Caco-2 (cell line): ENCODE measurements around the gene INHBB. TPM values are rescaled to one million over a fixed set of nuclear protein-coding genes. Genes with fewer than 3 reads are reported as not detected.

Source experiments
- BruUV-seq: library from RNA; stranded (reverse); fragments of 400-500 nt; replicated peaks from 2 replicates; lab custom pipeline; 2021; lab: Mats Ljungman, UMichigan
- CTCF ChIA-PET: fragments of 300-600 bp; sonication (Branson Sonifier 250); formaldehyde crosslinking; loops from one replicate; lab custom pipeline; 2022; ENCODE audit warnings: antibody characterized with exemption; lab: Charles Lee
- POLR2A ChIA-PET: fragments of 300-600 bp; sonication (Branson Sonifier 250); formaldehyde crosslinking; loops from one replicate; lab custom pipeline; 2022; ENCODE audit warnings: antibody characterized with exemption; lab: Charles Lee
- DNase-seq, 2 experiments: peaks; one replicate each; pipeline versions ENCODE4 v3.0.0 to v3.0.0-alpha.2; 2020 to 2022
- H3K27me3 ChIP-seq: replicated peaks from 2 replicates; pipeline ENCODE4 v1.6.0; 2011; ENCODE audit warnings: low read length; ENCODE audit not compliant: control insufficient read depth, insufficient read depth
- H3K36me3 ChIP-seq: 2 replicates; pipeline ENCODE4 v1.5.1; 2011; ENCODE audit warnings: low read length; ENCODE audit not compliant: control insufficient read depth, insufficient read depth
- H3K4me1 ChIP-seq: fragments of 250-450 bp; sonication (Bioruptor Pico); 2 replicates; pipeline ENCODE4 v1.5.1; 2020; ENCODE audit warnings: mild to moderate bottlenecking
- H3K4me3 ChIP-seq: 2 replicates; pipeline ENCODE4 v1.5.1; 2011; ENCODE audit warnings: low read depth, mild to moderate bottlenecking, control low read depth, low read length
- H3K9me3 ChIP-seq: fragments of 250-450 bp; sonication (Bioruptor Pico); 2 replicates; pipeline ENCODE4 v1.5.1; 2020; ENCODE audit warnings: mild to moderate bottlenecking, moderate library complexity
- H3K27ac Mint-ChIP-seq: one replicate; pipeline ENCODE4 v1.8.0; 2022; ENCODE audit warnings: mixed read lengths; ENCODE audit not compliant: unreplicated experiment
- H3K27me3 Mint-ChIP-seq: one replicate; pipeline ENCODE4 v1.8.0; 2022; ENCODE audit warnings: mixed read lengths; ENCODE audit not compliant: insufficient read depth, unreplicated experiment
- H3K36me3 Mint-ChIP-seq: one replicate; pipeline ENCODE4 v1.8.0; 2022; ENCODE audit warnings: mild to moderate bottlenecking, mixed read lengths; ENCODE audit not compliant: insufficient read depth, unreplicated experiment
- H3K4me1 Mint-ChIP-seq: one replicate; pipeline ENCODE4 v1.8.0; 2022; ENCODE audit warnings: low read depth, mixed read lengths; ENCODE audit not compliant: unreplicated experiment
- H3K4me3 Mint-ChIP-seq: one replicate; pipeline ENCODE4 v1.8.0; 2022; ENCODE audit warnings: mild to moderate bottlenecking, moderate library complexity, mixed read lengths; ENCODE audit not compliant: unreplicated experiment
- H3K9me3 Mint-ChIP-seq: one replicate; pipeline ENCODE4 v1.8.0; 2022; ENCODE audit warnings: mixed read lengths; ENCODE audit not compliant: unreplicated experiment
- CTCF ChIP-seq, 2 experiments: fragments of 200-600 bp in 1 of 2; IDR thresholded peaks; 1 replicate in 1 of 2; 2 replicates in 1 of 2; pipeline versions ENCODE4 v1.5.1 to v1.8.0; 2011 to 2022; ENCODE audit warnings: antibody characterized with exemption in 1 of 2, control low read depth in 1 of 2, inconsistent platforms in 1 of 2, low read depth in 1 of 2, low read length in 1 of 2, mild to moderate bottlenecking in 1 of 2, moderate library complexity in 1 of 2; ENCODE audit not compliant: insufficient read depth in 1 of 2, severe bottlenecking in 1 of 2, unreplicated experiment in 1 of 2
- intact Hi-C: fragments of 100-400 bp; cut with micrococcal nuclease; formaldehyde crosslinking; loops from one replicate; pipeline ENCODE4 v1.10.0; 2022; ENCODE audit not compliant: unreplicated experiment
- total RNA-seq: library from RNA; stranded (reverse); gene quantifications from 2 replicates; pipeline ENCODE4 v1.2.3, GENCODE V29; 2022

INHBB gene
- total RNA-seq, 1 experiment from 2014 or later, result 28.9 TPM

- no peaks in the 10 kb centered on the region for H3K27me3 ChIP-seq
- no peak for DNase-seq
- H3K4me1 Mint-ChIP-seq, result no peaks in the 10 kb centered on the region
- no peaks in the 10 kb centered on the region for H3K9me3 Mint-ChIP-seq
- no peak overlapping the region for H3K4me3 Mint-ChIP-seq
- no peak for TF ChIP-seq CTCF (IDR thresholded peaks at IDR 0.05; ENCODE audit: insufficient read depth in 1 of 2, low read depth in 1 of 2, low read length in 1 of 2, severe bottlenecking in 1 of 2, unreplicated experiment in 1 of 2)
- ChIA-PET POLR2A (interaction anchor here (0.6 kb wide), 1 partner anchor 16 kb away, joined by 4 read pairs; no protein-coding TSS in a partner anchor), CTCF (no interaction called here)
- H3K4me3 ChIP-seq, result no peak overlapping the region
- no peaks in the 10 kb centered on the region for H3K36me3 Mint-ChIP-seq
- intact Hi-C loops, result no loop called here
- no peak overlapping the region for H3K27ac Mint-ChIP-seq
- no peaks in the 10 kb centered on the region for H3K9me3 ChIP-seq
- no peaks in the 10 kb centered on the region for H3K4me1 ChIP-seq
- H3K27me3 Mint-ChIP-seq, result no peaks in the 10 kb centered on the region
- BruUV-seq, result no TSS peak
- no peaks in the 10 kb centered on the region for H3K36me3 ChIP-seq
Observed at GRCh38 chr2:120324933-120325332, 21.0 kb upstream of the INHBB start.

GRCh38 chr2:120326066-120326465 lies 19.9 kb upstream of the INHBB start:
- no peak for TF ChIP-seq CTCF (IDR thresholded peaks at IDR 0.05; ENCODE audit: insufficient read depth in 1 of 2, low read depth in 1 of 2, low read length in 1 of 2, severe bottlenecking in 1 of 2, unreplicated experiment in 1 of 2)
- H3K4me3 Mint-ChIP-seq, result no peak overlapping the region
- no peak for DNase-seq
- H3K36me3 Mint-ChIP-seq, result no peaks in the 10 kb centered on the region
- Histone ChIP-seq H3K27me3 (no peaks in the 10 kb centered on the region), H3K9me3 (no peaks in the 10 kb centered on the region), H3K36me3 (no peaks in the 10 kb centered on the region), H3K4me3 (no peak overlapping the region), H3K4me1 (no peaks in the 10 kb centered on the region)
- H3K27ac Mint-ChIP-seq, result no peak overlapping the region
- POLR2A ChIA-PET, result no interaction called here
- H3K27me3 Mint-ChIP-seq, result no peaks in the 10 kb centered on the region
- intact Hi-C loops, result no loop called here
- no TSS peak for BruUV-seq
- CTCF ChIA-PET, result interaction anchor here (2.6 kb wide), 1 partner anchor 13 kb away, joined by 8 read pairs; no protein-coding TSS in a partner anchor
- no peaks in the 10 kb centered on the region for H3K4me1 Mint-ChIP-seq
- no peaks in the 10 kb centered on the region for H3K9me3 Mint-ChIP-seq

- H3K27ac Mint-ChIP-seq, result no peak overlapping the region
- ChIA-PET CTCF (interaction anchor here (0.7 to 1.4 kb wide), 2 partner anchors 18 to 736 kb away, joined by 3 to 6 read pairs; no protein-coding TSS in a partner anchor), POLR2A (no interaction called here)
- no peaks in the 10 kb centered on the region for H3K9me3 Mint-ChIP-seq
- no peaks in the 10 kb centered on the region for H3K9me3 ChIP-seq
- no peak overlapping the region for H3K4me3 ChIP-seq
- H3K27me3 Mint-ChIP-seq, result peaks cover 3% of the 10 kb centered on the region
- no peaks in the 10 kb centered on the region for H3K36me3 ChIP-seq
- no peak for DNase-seq
- TF ChIP-seq CTCF (IDR thresholded peaks at IDR 0.05; ENCODE audit: insufficient read depth in 1 of 2, low read depth in 1 of 2, low read length in 1 of 2, severe bottlenecking in 1 of 2, unreplicated experiment in 1 of 2), result no peak
- intact Hi-C loops, result no loop called here
- H3K4me1 Mint-ChIP-seq, result peaks cover 4% of the 10 kb centered on the region
- H3K36me3 Mint-ChIP-seq, result no peaks in the 10 kb centered on the region
- no peaks in the 10 kb centered on the region for H3K4me1 ChIP-seq
- no TSS peak for BruUV-seq
- H3K27me3 ChIP-seq, result no peaks in the 10 kb centered on the region
- H3K4me3 Mint-ChIP-seq, result no peak overlapping the region
Observed at GRCh38 chr2:120330946-120331822, 14.8 kb upstream of the INHBB start.
